Measurements from ENCODE around the gene BANK1.

DNA sequence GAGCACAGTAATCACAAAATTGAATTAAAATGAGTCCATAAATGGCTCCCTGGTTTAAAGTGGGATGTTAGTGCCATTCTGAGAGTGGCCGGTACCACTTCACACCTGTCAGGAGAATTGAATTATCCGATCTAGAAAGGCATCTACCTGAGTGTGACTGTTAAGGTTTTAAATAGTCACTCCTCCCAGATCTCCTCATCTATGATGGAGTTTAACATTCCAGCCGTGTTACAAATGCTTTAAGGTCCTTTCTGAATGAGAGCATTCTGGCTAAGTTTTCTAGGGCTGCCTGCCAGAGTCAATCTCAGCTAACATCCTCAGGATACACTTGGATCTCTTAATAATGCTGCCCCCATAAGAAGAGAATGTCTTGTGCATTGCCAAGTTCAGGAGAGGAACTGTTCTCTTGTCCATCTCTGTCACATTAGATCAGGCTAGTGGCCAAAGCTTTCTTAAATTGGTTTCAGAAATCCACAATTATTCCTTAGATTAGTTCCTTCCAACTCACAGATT is 323.6 kb downstream of the BANK1 start:
- TF ChIP-seq EP300 (IDR thresholded peaks at IDR 0.05) (no peak), POLR2A (IDR thresholded peaks at IDR 0.05) (no peak)
- TF ChIP-seq, protein P1, sequence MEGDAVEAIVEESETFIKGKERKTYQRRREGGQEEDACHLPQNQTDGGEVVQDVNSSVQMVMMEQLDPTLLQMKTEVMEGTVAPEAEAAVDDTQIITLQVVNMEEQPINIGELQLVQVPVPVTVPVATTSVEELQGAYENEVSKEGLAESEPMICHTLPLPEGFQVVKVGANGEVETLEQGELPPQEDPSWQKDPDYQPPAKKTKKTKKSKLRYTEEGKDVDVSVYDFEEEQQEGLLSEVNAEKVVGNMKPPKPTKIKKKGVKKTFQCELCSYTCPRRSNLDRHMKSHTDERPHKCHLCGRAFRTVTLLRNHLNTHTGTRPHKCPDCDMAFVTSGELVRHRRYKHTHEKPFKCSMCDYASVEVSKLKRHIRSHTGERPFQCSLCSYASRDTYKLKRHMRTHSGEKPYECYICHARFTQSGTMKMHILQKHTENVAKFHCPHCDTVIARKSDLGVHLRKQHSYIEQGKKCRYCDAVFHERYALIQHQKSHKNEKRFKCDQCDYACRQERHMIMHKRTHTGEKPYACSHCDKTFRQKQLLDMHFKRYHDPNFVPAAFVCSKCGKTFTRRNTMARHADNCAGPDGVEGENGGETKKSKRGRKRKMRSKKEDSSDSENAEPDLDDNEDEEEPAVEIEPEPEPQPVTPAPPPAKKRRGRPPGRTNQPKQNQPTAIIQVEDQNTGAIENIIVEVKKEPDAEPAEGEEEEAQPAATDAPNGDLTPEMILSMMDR (IDR thresholded peaks at IDR 0.05): no peak

All from upper lobe of left lung (tissue), 4 donors.